ENCODE measurements around the gene ASCL2. TPM values are rescaled to one million over a fixed set of nuclear protein-coding genes. Genes with fewer than 3 reads are reported as not detected.
A peak's percentile ranks its signal among the peaks of the same experiment; 100 is the strongest.

ASCL2 gene
- total RNA-seq, 1 experiment from 2014 or later: 32.5 TPM

GRCh38 chr11:2295971-2296912, 25.9 kb upstream of the ASCL2 start:
- peaks cover 10% of the 10 kb centered on the region for H3K4me1 ChIP-seq
- no peaks in the 10 kb centered on the region for H3K9me3 ChIP-seq
- no peak overlapping the region for H3K27ac Mint-ChIP-seq (ENCODE audit: unreplicated experiment)
- H3K4me1 Mint-ChIP-seq (ENCODE audit: low read depth, unreplicated experiment): peaks cover 7% of the 10 kb centered on the region
- ChIA-PET POLR2A (no interaction called here), CTCF (no interaction called here)
- H3K36me3 ChIP-seq (ENCODE audit: control insufficient read depth, insufficient read depth, low read length): no peaks in the 10 kb centered on the region
- H3K9me3 Mint-ChIP-seq (ENCODE audit: unreplicated experiment): no peaks in the 10 kb centered on the region
- no peaks in the 10 kb centered on the region for H3K27me3 Mint-ChIP-seq (ENCODE audit: insufficient read depth, unreplicated experiment)
- BruUV-seq (replicated peaks): no TSS peak
- DNase-seq: peak in 1 of 2 experiments; percentile 27
- H3K4me3 Mint-ChIP-seq (ENCODE audit: unreplicated experiment): no peak overlapping the region
- no peak overlapping the region for H3K4me3 ChIP-seq (ENCODE audit: low read depth, low read length)
- intact Hi-C loops (cut with micrococcal nuclease; ENCODE audit: unreplicated experiment): loop anchor here (5.0 kb wide), 1 partner anchor 79 kb away; no protein-coding TSS in a partner anchor
- no peaks in the 10 kb centered on the region for H3K27me3 ChIP-seq (replicated peaks; ENCODE audit: control insufficient read depth, insufficient read depth, low read length)
- no peak for TF ChIP-seq CTCF (IDR thresholded peaks at IDR 0.05; ENCODE audit: insufficient read depth in 1 of 2, low read depth in 1 of 2, low read length in 1 of 2, severe bottlenecking in 1 of 2, unreplicated experiment in 1 of 2)
- H3K36me3 Mint-ChIP-seq (ENCODE audit: insufficient read depth, unreplicated experiment): no peaks in the 10 kb centered on the region

- no peak for TF ChIP-seq CTCF (IDR thresholded peaks at IDR 0.05; ENCODE audit: insufficient read depth in 1 of 2, low read depth in 1 of 2, low read length in 1 of 2, severe bottlenecking in 1 of 2, unreplicated experiment in 1 of 2)
- Mint-ChIP-seq H3K4me1 (ENCODE audit: low read depth, unreplicated experiment) (peaks cover 7% of the 10 kb centered on the region), H3K4me3 (ENCODE audit: unreplicated experiment) (no peak overlapping the region), H3K27ac (ENCODE audit: unreplicated experiment) (no peak overlapping the region), H3K27me3 (ENCODE audit: insufficient read depth, unreplicated experiment) (no peaks in the 10 kb centered on the region), H3K9me3 (ENCODE audit: unreplicated experiment) (no peaks in the 10 kb centered on the region), H3K36me3 (ENCODE audit: insufficient read depth, unreplicated experiment) (no peaks in the 10 kb centered on the region)
- no TSS peak for BruUV-seq (replicated peaks)
- no peaks in the 10 kb centered on the region for H3K36me3 ChIP-seq (ENCODE audit: control insufficient read depth, insufficient read depth, low read length)
- ChIA-PET CTCF (no interaction called here), POLR2A (no interaction called here)
- intact Hi-C loops (cut with micrococcal nuclease; ENCODE audit: unreplicated experiment): loop anchor here (5.0 kb wide), 1 partner anchor 78 kb away; no protein-coding TSS in a partner anchor
- H3K4me3 ChIP-seq (ENCODE audit: low read depth, low read length): no peak overlapping the region
- DNase-seq: peak in 1 of 2 experiments; percentile 15
- no peaks in the 10 kb centered on the region for H3K27me3 ChIP-seq (replicated peaks; ENCODE audit: control insufficient read depth, insufficient read depth, low read length)
- no peaks in the 10 kb centered on the region for H3K9me3 ChIP-seq
- H3K4me1 ChIP-seq: peaks cover 10% of the 10 kb centered on the region
Observed at GRCh38 chr11:2294926-2295290, 24.5 kb upstream of the ASCL2 start.

GRCh38 chr11:2293984-2294925, 23.9 kb upstream of the ASCL2 start:
- H3K27me3 ChIP-seq (replicated peaks; ENCODE audit: control insufficient read depth, insufficient read depth, low read length): no peaks in the 10 kb centered on the region
- no peak overlapping the region for H3K4me3 ChIP-seq (ENCODE audit: low read depth, low read length)
- H3K36me3 ChIP-seq (ENCODE audit: control insufficient read depth, insufficient read depth, low read length): no peaks in the 10 kb centered on the region
- peak in 1 of 2 experiments; percentile 21 for DNase-seq
- Mint-ChIP-seq H3K36me3 (ENCODE audit: insufficient read depth, unreplicated experiment) (no peaks in the 10 kb centered on the region), H3K27me3 (ENCODE audit: insufficient read depth, unreplicated experiment) (no peaks in the 10 kb centered on the region), H3K27ac (ENCODE audit: unreplicated experiment) (no peak overlapping the region), H3K4me3 (ENCODE audit: unreplicated experiment) (no peak overlapping the region), H3K9me3 (ENCODE audit: unreplicated experiment) (no peaks in the 10 kb centered on the region), H3K4me1 (ENCODE audit: low read depth, unreplicated experiment) (peaks cover 1% of the 10 kb centered on the region)
- H3K9me3 ChIP-seq: no peaks in the 10 kb centered on the region
- no peak for TF ChIP-seq CTCF (IDR thresholded peaks at IDR 0.05; ENCODE audit: insufficient read depth in 1 of 2, low read depth in 1 of 2, low read length in 1 of 2, severe bottlenecking in 1 of 2, unreplicated experiment in 1 of 2)
- intact Hi-C loops (cut with micrococcal nuclease; ENCODE audit: unreplicated experiment): no loop called here
- H3K4me1 ChIP-seq: peaks cover 7% of the 10 kb centered on the region
- POLR2A ChIA-PET: no interaction called here
- CTCF ChIA-PET: no interaction called here
- BruUV-seq (replicated peaks): no TSS peak

All from Caco-2 (cell line).